Neutrophil (primary cell): ENCODE measurements around the gene EIF1B.

Experiments
- H3K27ac ChIP-seq: fragments of 200-600 bp; sonication (generic); 2 replicates; pipeline ENCODE4 v1.5.1; 2016; ENCODE audit warnings: mild to moderate bottlenecking, moderate library complexity
- H3K27me3 ChIP-seq: fragments of 200-600 bp; sonication (generic); 2 replicates; pipeline ENCODE4 v1.6.0; 2016; ENCODE audit warnings: mild to moderate bottlenecking
- H3K36me3 ChIP-seq: fragments of 200-600 bp; sonication (generic); 2 replicates; pipeline ENCODE4 v1.5.1; 2017
- H3K4me1 ChIP-seq, 2 experiments: fragments of 200-600 bp in 1 of 2; sonication (generic) in 1 of 2; 1 replicate in 1 of 2; 2 replicates in 1 of 2; pipeline versions ENCODE4 v1.5.1 to v1.6.1; 2013 to 2016; ENCODE audit warnings: low read depth in 1 of 2, low read length in 1 of 2, mild to moderate bottlenecking in 1 of 2, moderate library complexity in 1 of 2; ENCODE audit not compliant: control insufficient read depth in 1 of 2, insufficient read depth in 1 of 2
- H3K4me3 ChIP-seq, 2 experiments: fragments of 200-600 bp in 1 of 2; sonication (generic) in 1 of 2; 1 replicate in 1 of 2; 2 replicates in 1 of 2; pipeline ENCODE4 v1.5.1; 2013 to 2016; ENCODE audit warnings: low read depth in 1 of 2, low read length in 1 of 2, mild to moderate bottlenecking in 1 of 2, moderate library complexity in 1 of 2
- H3K9me3 ChIP-seq: fragments of 200-600 bp; sonication (generic); 2 replicates; pipeline ENCODE4 v1.5.1; 2016
- CTCF ChIP-seq: fragments of 200-600 bp; sonication (generic); IDR thresholded peaks from 2 replicates; pipeline ENCODE4 v1.5.1; 2016; ENCODE audit warnings: antibody characterized with exemption

Gene EIF1B

GRCh38 chr3:40336511-40337135 lies 27.1 kb downstream of the EIF1B start:
- Histone ChIP-seq H3K27ac (no peak overlapping the region), H3K27me3 (peaks cover 6% of the 10 kb centered on the region), H3K9me3 (no peaks in the 10 kb centered on the region), H3K4me3 (no peak overlapping the region), H3K36me3 (no peaks in the 10 kb centered on the region), H3K4me1 (no peaks in the 10 kb centered on the region)
- TF ChIP-seq CTCF = no peak

GRCh38 chr3:40337136-40338108 lies 27.9 kb downstream of the EIF1B start:
- no peak overlapping the region for H3K27ac ChIP-seq
- no peaks in the 10 kb centered on the region for H3K4me1 ChIP-seq
- H3K4me3 ChIP-seq = no peak overlapping the region

GRCh38 chr3:40339871-40340270 lies 30.4 kb downstream of the EIF1B start:
- no peaks in the 10 kb centered on the region for H3K36me3 ChIP-seq

More at GRCh38 chr3:40337136-40338108, 27.9 kb downstream of the EIF1B start:
- peaks cover 6% of the 10 kb centered on the region for H3K27me3 ChIP-seq
- TF ChIP-seq CTCF = no peak
- H3K9me3 ChIP-seq = no peaks in the 10 kb centered on the region
- H3K36me3 ChIP-seq = no peaks in the 10 kb centered on the region

GRCh38 chr3:40340541-40341170 lies 31.1 kb downstream of the EIF1B start:
- no peak overlapping the region for H3K27ac ChIP-seq
- no peaks in the 10 kb centered on the region for H3K36me3 ChIP-seq
- no peaks in the 10 kb centered on the region for H3K4me1 ChIP-seq
- H3K9me3 ChIP-seq = no peaks in the 10 kb centered on the region
- peaks cover 6% of the 10 kb centered on the region for H3K27me3 ChIP-seq
- TF ChIP-seq CTCF = no peak
- no peak overlapping the region for H3K4me3 ChIP-seq

More at GRCh38 chr3:40339871-40340270, 30.4 kb downstream of the EIF1B start:
- H3K27ac ChIP-seq = no peak overlapping the region
- no peak overlapping the region for H3K4me3 ChIP-seq
- no peaks in the 10 kb centered on the region for H3K4me1 ChIP-seq
- H3K27me3 ChIP-seq = peaks cover 6% of the 10 kb centered on the region
- TF ChIP-seq CTCF = no peak
- H3K9me3 ChIP-seq = no peaks in the 10 kb centered on the region

- no peaks in the 10 kb centered on the region for H3K9me3 ChIP-seq
- no peak for TF ChIP-seq CTCF
- no peak overlapping the region for H3K4me3 ChIP-seq
- peaks cover 6% of the 10 kb centered on the region for H3K27me3 ChIP-seq
- H3K4me1 ChIP-seq = no peaks in the 10 kb centered on the region
- H3K27ac ChIP-seq = no peak overlapping the region
- no peaks in the 10 kb centered on the region for H3K36me3 ChIP-seq
Observed at GRCh38 chr3:40341671-40342070, 32.2 kb downstream of the EIF1B start.
